WTC11 (cell line): Measurements from ENCODE around the gene HAPSTR1. TPM values are rescaled to one million over a fixed set of nuclear protein-coding genes. Genes with fewer than 3 reads are reported as not detected.
A peak's percentile ranks its signal among the peaks of the same experiment; 100 is the strongest.

Source experiments
- ATAC-seq: fragments of 200-7000 bp; cut with Tn5 transposase; 2 replicates; pipeline ENCODE4 v1.10.0; 2021; ENCODE audit warnings: mild to moderate bottlenecking, moderate library complexity
- CTCF ChIA-PET: fragments of 300-600 bp; sonication (Branson Sonifier 250); formaldehyde crosslinking; loops from one replicate; lab custom pipeline; 2021; ENCODE audit warnings: antibody characterized with exemption; lab: Charles Lee
- POLR2A ChIA-PET: fragments of 350-600 bp; sonication (Branson Sonifier 250); formaldehyde crosslinking; loops from one replicate; lab custom pipeline; 2021; ENCODE audit warnings: antibody characterized with exemption; lab: Charles Lee
- DNase-seq: peaks from one replicate; pipeline ENCODE4 v3.0.0; 2021; ENCODE audit warnings: low spot score
- H3K27ac Mint-ChIP-seq: 2 replicates; pipeline ENCODE4 v1.8.0; 2021; ENCODE audit warnings: mixed read lengths
- H3K27me3 Mint-ChIP-seq: 2 replicates; pipeline ENCODE4 v1.8.0; 2021; ENCODE audit warnings: low read depth, mild to moderate bottlenecking, moderate library complexity, mixed read lengths
- H3K36me3 Mint-ChIP-seq: 2 replicates; pipeline ENCODE4 v1.8.0; 2021; ENCODE audit warnings: mixed read lengths
- H3K4me1 Mint-ChIP-seq: 2 replicates; pipeline ENCODE4 v1.8.0; 2022; ENCODE audit warnings: mixed read lengths
- H3K4me3 Mint-ChIP-seq: 2 replicates; pipeline ENCODE4 v1.8.0; 2021; ENCODE audit warnings: mild to moderate bottlenecking, moderate library complexity, mixed read lengths
- H3K9me3 Mint-ChIP-seq: 2 replicates; pipeline ENCODE4 v1.8.0; 2021; ENCODE audit warnings: mixed read lengths
- AFF4 ChIP-seq: sonication (generic); formaldehyde crosslinking; IDR thresholded peaks from 2 replicates; pipeline ENCODE4 v1.8.1; 2023; ENCODE audit warnings: mild to moderate bottlenecking, missing genetic modification reagents, borderline replicate concordance
- CREM ChIP-seq: sonication (generic); formaldehyde crosslinking; IDR thresholded peaks from 2 replicates; pipeline ENCODE4 v1.8.1; 2022; ENCODE audit warnings: mild to moderate bottlenecking, missing genetic modification reagents, moderate library complexity
- ERG ChIP-seq: fragments of 250-450 bp; sonication (Bioruptor Pico); IDR thresholded peaks from 2 replicates; pipeline ENCODE4 v1.8.0; 2021; ENCODE audit warnings: mild to moderate bottlenecking
- GRHL2 ChIP-seq: fragments of 250-450 bp; sonication (Bioruptor Pico); IDR thresholded peaks from 2 replicates; pipeline ENCODE4 v1.8.0; 2022; ENCODE audit warnings: mild to moderate bottlenecking, moderate library complexity; ENCODE audit not compliant: insufficient replicate concordance, severe bottlenecking
- GTF2I ChIP-seq: fragments of 250-450 bp; sonication (Bioruptor Pico); conservative IDR thresholded peaks from 2 replicates; pipeline ENCODE4 v1.4.0; 2021; ENCODE audit warnings: mild to moderate bottlenecking
- HMGXB4 ChIP-seq: sonication (generic); formaldehyde crosslinking; IDR thresholded peaks from 2 replicates; pipeline ENCODE4 v1.8.1; 2023; ENCODE audit warnings: mild to moderate bottlenecking, moderate library complexity, missing genetic modification reagents
- KAT7 ChIP-seq: sonication (generic); formaldehyde crosslinking; IDR thresholded peaks from 2 replicates; pipeline ENCODE4 v1.8.1; 2023; ENCODE audit warnings: missing genetic modification reagents, mild to moderate bottlenecking, borderline replicate concordance
- NR1H2 ChIP-seq: sonication (generic); formaldehyde crosslinking; IDR thresholded peaks from 2 replicates; pipeline ENCODE4 v1.9.0; 2021; ENCODE audit warnings: mild to moderate bottlenecking, moderate library complexity, missing genetic modification reagents
- NR2C2 ChIP-seq: sonication (generic); formaldehyde crosslinking; IDR thresholded peaks from 2 replicates; pipeline ENCODE4 v1.8.0; 2022; ENCODE audit warnings: mild to moderate bottlenecking, missing genetic modification reagents
- ZNF425 ChIP-seq: fragments of 250-450 bp; sonication (Bioruptor Pico); conservative IDR thresholded peaks from 2 replicates; pipeline ENCODE4 v1.9.0; 2021; ENCODE audit warnings: mild to moderate bottlenecking
- ZNF671 ChIP-seq: fragments of 250-450 bp; sonication (Bioruptor Pico); IDR thresholded peaks from 2 replicates; pipeline ENCODE4 v1.8.0; 2021; ENCODE audit warnings: mild to moderate bottlenecking
- total RNA-seq: library from RNA; stranded (reverse); gene quantifications from 3 replicates; pipeline ENCODE4 v1.2.3, GENCODE V29; 2021
- TF ChIP-seq, protein P1 (sequence below): sonication (generic); formaldehyde crosslinking; IDR thresholded peaks from 2 replicates; pipeline ENCODE4 v1.8.1; 2022; ENCODE audit warnings: mild to moderate bottlenecking, missing genetic modification reagents, moderate library complexity, borderline replicate concordance
- TF ChIP-seq, protein P2 (sequence below): sonication (generic); formaldehyde crosslinking; IDR thresholded peaks from 2 replicates; pipeline ENCODE4 v1.8.0; 2022; ENCODE audit warnings: mild to moderate bottlenecking, missing genetic modification reagents
- TF ChIP-seq, protein P3 (sequence below): sonication (generic); formaldehyde crosslinking; IDR thresholded peaks from 2 replicates; pipeline ENCODE4 v1.8.0; 2023; ENCODE audit warnings: missing genetic modification reagents
- TF ChIP-seq, protein P4 (sequence below): sonication (generic); formaldehyde crosslinking; IDR thresholded peaks from 2 replicates; pipeline ENCODE4 v1.8.0; 2022; ENCODE audit warnings: mild to moderate bottlenecking, missing genetic modification reagents
- TF ChIP-seq, protein P5 (sequence below): sonication (generic); formaldehyde crosslinking; IDR thresholded peaks from 2 replicates; pipeline ENCODE4 v1.8.0; 2023; ENCODE audit warnings: mild to moderate bottlenecking, missing genetic modification reagents

Gene HAPSTR1
- total RNA-seq, 1 experiment from 2014 or later, result 54.3 TPM

DNA sequence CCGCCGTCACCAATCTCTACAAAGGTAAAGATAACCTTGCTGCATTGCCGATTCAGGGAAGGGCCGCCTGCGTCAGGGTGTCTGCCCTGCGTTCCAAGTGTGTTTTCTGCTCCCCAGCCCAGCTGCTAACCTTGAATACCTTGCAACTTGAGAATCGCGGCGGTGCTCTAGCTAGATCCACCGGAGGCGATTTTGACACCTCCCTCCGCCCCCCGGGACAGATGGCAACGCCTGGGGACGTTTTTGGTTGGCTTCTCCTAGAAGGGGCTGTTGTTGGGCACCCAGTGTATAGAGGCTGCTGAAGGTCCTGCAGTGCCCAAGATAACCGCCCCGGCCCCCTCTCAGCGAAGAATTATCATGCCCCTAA, 1.5 kb downstream of the HAPSTR1 start:
- POLR2A ChIA-PET, result interaction anchor here (0.6 to 1.9 kb wide), 4 partner anchors 8 to 42 kb away, joined by 3 to 8 read pairs (median 5); no protein-coding TSS in a partner anchor
- H3K4me1 Mint-ChIP-seq, result peaks cover 42% of the 10 kb centered on the region
- H3K9me3 Mint-ChIP-seq, result no peaks in the 10 kb centered on the region
- CTCF ChIA-PET, result interaction anchor here (0.6 to 2.1 kb wide), 4 partner anchors 10 to 80 kb away, joined by 3 to 8 read pairs (median 6); no protein-coding TSS in a partner anchor
- DNase-seq, result peak; percentile 42
- H3K27ac Mint-ChIP-seq, result peak overlapping the region; percentile 98
- H3K4me3 Mint-ChIP-seq, result peak overlapping the region; percentile 100
- H3K27me3 Mint-ChIP-seq, result no peaks in the 10 kb centered on the region
- ATAC-seq, result no peak
- TF ChIP-seq AFF4 (CRISPR knock-in tag) (no peak), ZNF425 (CRISPR knock-in tag) (no peak), HMGXB4 (peak; percentile 13; the same call in 1 of the 2 replicates), GTF2I (CRISPR knock-in tag) (no peak), CREM (CRISPR knock-in tag) (no peak), KAT7 (no peak)
- TF ChIP-seq, protein P1, sequence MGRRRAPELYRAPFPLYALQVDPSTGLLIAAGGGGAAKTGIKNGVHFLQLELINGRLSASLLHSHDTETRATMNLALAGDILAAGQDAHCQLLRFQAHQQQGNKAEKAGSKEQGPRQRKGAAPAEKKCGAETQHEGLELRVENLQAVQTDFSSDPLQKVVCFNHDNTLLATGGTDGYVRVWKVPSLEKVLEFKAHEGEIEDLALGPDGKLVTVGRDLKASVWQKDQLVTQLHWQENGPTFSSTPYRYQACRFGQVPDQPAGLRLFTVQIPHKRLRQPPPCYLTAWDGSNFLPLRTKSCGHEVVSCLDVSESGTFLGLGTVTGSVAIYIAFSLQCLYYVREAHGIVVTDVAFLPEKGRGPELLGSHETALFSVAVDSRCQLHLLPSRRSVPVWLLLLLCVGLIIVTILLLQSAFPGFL, result no peak
- TF ChIP-seq, protein P2, sequence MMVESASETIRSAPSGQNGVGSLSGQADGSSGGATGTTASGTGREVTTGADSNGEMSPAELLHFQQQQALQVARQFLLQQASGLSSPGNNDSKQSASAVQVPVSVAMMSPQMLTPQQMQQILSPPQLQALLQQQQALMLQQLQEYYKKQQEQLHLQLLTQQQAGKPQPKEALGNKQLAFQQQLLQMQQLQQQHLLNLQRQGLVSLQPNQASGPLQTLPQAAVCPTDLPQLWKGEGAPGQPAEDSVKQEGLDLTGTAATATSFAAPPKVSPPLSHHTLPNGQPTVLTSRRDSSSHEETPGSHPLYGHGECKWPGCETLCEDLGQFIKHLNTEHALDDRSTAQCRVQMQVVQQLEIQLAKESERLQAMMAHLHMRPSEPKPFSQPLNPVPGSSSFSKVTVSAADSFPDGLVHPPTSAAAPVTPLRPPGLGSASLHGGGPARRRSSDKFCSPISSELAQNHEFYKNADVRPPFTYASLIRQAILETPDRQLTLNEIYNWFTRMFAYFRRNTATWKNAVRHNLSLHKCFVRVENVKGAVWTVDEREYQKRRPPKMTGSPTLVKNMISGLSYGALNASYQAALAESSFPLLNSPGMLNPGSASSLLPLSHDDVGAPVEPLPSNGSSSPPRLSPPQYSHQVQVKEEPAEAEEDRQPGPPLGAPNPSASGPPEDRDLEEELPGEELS (CRISPR knock-in tag), result no peak
- TF ChIP-seq, all 79 proteins: peak for 1
- H3K36me3 Mint-ChIP-seq, result peaks cover 44% of the 10 kb centered on the region

GRCh38 chr16:9094011-9094846, 2.8 kb downstream of the HAPSTR1 start:
- ChIA-PET POLR2A (interaction anchor here (0.5 to 1.9 kb wide), 2 partner anchors 15 to 199 kb away, joined by 3 to 8 read pairs; no protein-coding TSS in a partner anchor), CTCF (interaction anchor here (1.6 to 2.1 kb wide), 2 partner anchors 40 to 44 kb away, joined by 7 to 8 read pairs; no protein-coding TSS in a partner anchor)
- H3K9me3 Mint-ChIP-seq, result no peaks in the 10 kb centered on the region
- H3K27ac Mint-ChIP-seq, result peak overlapping the region; percentile 93
- H3K27me3 Mint-ChIP-seq, result no peaks in the 10 kb centered on the region
- DNase-seq, result no peak
- ATAC-seq, result no peak
- peaks cover 49% of the 10 kb centered on the region for H3K4me1 Mint-ChIP-seq
- peaks cover 51% of the 10 kb centered on the region for H3K36me3 Mint-ChIP-seq
- peak overlapping the region; percentile 100 for H3K4me3 Mint-ChIP-seq
- TF ChIP-seq, protein P3, sequence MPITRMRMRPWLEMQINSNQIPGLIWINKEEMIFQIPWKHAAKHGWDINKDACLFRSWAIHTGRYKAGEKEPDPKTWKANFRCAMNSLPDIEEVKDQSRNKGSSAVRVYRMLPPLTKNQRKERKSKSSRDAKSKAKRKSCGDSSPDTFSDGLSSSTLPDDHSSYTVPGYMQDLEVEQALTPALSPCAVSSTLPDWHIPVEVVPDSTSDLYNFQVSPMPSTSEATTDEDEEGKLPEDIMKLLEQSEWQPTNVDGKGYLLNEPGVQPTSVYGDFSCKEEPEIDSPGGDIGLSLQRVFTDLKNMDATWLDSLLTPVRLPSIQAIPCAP, result no peak
- TF ChIP-seq ERG (CRISPR knock-in tag) (no peak), NR2C2 (CRISPR knock-in tag) (no peak), ZNF671 (no peak), GRHL2 (CRISPR knock-in tag) (no peak), NR1H2 (CRISPR knock-in tag) (no peak)
- TF ChIP-seq, protein P4, sequence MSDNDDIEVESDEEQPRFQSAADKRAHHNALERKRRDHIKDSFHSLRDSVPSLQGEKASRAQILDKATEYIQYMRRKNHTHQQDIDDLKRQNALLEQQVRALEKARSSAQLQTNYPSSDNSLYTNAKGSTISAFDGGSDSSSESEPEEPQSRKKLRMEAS (CRISPR knock-in tag), result no peak
- TF ChIP-seq, protein P5, sequence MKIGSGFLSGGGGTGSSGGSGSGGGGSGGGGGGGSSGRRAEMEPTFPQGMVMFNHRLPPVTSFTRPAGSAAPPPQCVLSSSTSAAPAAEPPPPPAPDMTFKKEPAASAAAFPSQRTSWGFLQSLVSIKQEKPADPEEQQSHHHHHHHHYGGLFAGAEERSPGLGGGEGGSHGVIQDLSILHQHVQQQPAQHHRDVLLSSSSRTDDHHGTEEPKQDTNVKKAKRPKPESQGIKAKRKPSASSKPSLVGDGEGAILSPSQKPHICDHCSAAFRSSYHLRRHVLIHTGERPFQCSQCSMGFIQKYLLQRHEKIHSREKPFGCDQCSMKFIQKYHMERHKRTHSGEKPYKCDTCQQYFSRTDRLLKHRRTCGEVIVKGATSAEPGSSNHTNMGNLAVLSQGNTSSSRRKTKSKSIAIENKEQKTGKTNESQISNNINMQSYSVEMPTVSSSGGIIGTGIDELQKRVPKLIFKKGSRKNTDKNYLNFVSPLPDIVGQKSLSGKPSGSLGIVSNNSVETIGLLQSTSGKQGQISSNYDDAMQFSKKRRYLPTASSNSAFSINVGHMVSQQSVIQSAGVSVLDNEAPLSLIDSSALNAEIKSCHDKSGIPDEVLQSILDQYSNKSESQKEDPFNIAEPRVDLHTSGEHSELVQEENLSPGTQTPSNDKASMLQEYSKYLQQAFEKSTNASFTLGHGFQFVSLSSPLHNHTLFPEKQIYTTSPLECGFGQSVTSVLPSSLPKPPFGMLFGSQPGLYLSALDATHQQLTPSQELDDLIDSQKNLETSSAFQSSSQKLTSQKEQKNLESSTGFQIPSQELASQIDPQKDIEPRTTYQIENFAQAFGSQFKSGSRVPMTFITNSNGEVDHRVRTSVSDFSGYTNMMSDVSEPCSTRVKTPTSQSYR (CRISPR knock-in tag), result no peak
